NCI-H1417 (cell line): ENCODE data around the gene LRRK1.
A peak's percentile ranks its signal among the peaks of the same experiment; 100 is the strongest.

Experiments used
- DNase-seq, 3 experiments: peaks; one replicate each; lab custom pipeline; 2025; lab: John Stamatoyannopoulos, UW

LRRK1 gene

GRCh38 chr15:101023501-101024072 is 104.4 kb downstream of the LRRK1 start:
- no peak for DNase-seq

- no peak for DNase-seq
Observed at GRCh38 chr15:101024073-101024695, 105.0 kb downstream of the LRRK1 start.

DNA sequence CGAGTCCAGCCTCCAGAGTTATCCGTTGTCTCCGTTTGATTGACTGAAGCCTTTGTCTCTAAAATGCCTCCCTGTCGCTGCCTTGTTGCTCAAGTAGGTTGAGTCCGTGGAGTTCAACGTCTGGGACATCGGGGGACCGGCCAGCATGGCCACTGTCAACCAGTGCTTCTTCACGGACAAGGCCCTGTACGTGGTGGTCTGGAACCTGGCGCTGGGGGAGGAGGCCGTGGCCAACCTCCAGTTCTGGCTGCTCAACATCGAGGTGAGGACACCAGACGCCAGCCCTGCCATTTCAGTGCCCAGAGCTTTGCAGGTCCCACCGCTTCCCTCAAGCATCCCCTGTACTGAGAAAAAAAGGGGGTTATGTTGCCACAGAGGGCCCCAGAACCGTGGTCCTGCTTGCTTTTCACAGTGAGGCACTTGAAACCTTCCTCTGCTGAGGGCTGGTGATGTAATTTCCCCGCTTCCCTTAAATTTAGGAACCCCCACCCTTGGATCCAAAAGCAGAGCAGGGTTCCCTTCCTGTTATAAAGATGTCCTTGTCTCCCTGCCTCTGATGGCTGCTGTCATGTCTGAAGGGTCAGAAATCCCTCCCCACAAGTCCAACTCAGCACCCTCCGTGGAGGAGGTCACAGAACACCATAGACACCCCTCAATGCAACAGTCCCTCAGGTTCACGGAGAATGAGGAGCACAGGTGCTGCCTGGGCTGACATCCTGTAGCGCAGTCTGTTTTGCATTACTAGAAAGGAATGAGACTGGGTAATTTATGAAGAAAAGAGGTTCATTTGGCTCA is 105.7 kb downstream of the LRRK1 start:
- DNase-seq: no peak

DNA sequence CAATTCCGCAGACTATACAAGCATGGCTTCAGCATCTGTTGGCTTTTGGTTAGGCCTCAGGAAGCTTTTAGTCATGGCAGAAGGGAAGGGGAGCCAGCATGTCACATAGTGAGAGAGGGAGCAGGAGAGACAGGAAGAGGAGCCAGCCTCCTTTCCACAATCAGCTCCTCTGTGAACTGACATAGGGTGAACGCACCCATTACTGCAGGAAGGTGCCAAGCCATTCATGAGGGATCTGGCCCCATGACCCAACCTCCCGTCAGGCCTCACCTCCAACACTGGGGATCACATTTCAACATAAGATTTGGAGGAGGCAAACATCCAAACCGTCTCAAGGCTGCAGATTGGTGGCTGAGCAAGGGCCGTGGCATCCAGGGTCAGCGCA is 106.3 kb downstream of the LRRK1 start:
- no peak for DNase-seq

DNA sequence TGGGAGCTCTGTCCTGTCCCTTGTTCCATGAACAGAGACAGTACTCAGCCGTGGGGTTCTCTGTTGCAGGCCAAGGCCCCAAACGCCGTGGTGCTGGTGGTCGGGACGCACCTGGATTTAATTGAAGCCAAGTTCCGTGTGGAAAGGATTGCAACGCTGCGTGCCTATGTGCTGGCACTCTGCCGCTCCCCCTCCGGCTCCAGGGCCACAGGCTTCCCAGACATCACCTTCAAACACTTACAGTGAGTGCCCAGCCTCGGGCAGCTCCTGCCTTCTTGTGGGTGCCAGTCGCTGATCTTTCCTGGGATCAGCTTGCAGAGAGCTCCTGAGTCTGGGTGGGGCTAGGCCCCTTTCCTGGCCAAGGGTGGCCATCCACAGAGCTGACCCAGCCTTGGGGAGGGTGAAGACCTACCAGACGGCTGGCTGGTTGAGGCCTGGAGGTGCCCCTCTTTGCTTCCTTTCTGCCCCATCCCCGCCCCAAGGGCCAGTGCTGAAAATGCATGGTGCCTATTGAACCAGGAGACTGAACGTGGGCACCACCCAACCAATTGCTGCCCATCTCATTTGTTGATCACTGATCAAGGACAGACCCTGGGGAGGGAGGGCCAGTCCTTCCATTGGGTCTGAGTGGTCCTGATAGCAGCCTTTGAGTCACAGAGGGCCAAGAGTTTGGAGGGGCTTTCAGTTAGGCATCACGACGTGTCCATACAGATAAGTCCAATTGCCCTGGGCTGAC is 106.9 kb downstream of the LRRK1 start:
- DNase-seq: no peak

- no peak for DNase-seq
Observed at GRCh38 chr15:101026656-101027272, 107.6 kb downstream of the LRRK1 start.

DNA sequence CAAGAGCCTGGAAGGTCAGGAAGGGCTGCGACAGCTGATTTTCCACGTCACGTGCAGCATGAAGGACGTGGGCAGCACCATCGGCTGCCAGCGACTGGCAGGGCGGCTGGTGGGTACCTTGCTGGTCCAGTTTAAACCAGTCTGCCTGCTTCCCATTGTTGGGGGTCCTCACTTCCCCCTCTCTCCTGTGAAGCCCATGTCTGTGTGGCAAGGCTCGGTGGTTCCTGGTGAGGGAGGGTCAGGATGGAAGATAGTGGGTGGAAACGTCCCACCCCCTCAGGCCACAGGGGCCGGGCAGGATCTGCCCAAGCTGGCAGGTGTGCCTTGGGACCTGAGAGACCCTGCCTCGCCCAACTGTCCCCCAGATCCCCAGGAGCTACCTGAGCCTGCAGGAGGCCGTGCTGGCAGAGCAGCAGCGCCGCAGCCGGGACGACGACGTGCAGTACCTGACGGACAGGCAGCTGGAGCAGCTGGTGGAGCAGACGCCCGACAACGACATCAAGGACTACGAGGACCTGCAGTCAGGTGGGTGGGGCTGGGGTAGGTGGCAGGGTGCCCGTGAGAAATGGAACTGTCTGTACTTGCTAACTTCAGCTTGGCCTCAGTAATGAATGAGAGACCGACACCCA is 108.2 kb downstream of the LRRK1 start:
- peak in 2 of 3 experiments; percentile 9 to 21 for DNase-seq

DNA sequence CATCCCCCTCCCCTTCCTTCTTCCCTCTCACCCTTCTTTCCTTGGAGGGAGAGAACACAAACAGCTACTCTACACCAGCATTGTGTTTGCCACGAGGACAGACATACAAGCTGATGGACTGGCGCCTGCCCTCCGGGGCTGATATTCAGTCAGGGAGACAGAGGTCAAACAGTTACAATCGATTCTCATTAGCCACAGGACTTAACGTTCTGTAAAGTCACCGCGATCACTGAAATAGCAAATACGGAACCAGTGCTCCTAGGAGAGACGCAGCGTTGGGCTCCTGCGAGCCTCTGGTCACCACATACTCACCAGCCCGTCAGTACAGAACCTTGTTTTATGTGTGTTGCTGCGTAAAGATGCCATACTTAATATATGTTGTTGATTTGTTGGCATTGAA is 108.8 kb downstream of the LRRK1 start:
- DNase-seq: no peak

- DNase-seq: no peak
Observed at GRCh38 chr15:101028321-101028720, 109.2 kb downstream of the LRRK1 start.

DNA sequence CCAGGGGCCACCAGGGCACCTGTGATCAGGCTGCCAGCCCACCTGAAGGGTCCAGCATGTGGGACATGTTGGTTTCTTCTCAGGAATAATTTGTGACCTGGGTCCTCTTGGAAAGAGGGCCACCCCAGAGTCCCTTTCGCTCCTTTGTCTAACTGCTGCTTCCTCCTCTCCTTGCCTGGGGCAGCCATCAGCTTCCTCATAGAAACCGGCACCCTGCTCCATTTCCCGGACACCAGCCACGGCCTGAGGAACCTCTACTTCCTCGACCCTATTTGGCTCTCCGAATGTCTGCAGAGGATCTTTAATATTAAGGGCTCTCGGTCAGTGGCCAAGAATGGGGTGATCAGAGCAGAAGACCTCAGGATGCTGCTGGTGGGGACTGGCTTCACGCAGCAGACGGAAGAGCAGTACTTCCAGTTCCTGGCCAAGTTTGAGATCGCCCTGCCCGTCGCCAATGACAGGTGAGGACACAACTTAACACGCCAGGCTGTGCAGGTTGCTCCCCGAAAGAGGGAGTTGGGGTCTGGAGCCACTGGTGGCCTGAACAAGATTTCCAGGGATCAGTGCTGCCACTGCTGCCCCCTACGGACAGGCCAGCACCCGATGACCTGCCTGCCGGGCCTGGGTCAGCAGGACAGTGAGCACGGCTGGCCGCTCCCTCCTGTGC is 109.7 kb downstream of the LRRK1 start:
- no peak for DNase-seq

- DNase-seq: no peak
Observed at GRCh38 chr15:101029971-101030661, 111.0 kb downstream of the LRRK1 start.

DNA sequence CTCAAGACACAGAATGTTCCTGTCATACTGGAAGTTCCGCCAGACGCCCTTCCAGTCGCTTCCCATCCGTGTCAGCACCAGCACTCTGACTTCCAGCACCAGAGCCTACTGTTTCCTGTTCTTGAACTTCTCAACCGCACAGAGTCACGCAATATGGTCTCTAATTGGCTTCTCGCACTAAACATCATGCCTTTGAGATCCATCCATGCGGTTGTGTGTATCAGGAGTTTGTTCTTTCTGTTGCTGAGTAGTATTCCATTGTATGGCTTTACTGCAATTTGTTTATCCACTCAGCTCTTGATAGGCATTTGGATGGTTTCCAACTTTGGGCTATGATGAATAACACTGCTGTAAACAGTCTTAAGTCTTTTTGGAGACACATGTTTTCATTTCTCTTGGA is 112.1 kb downstream of the LRRK1 start:
- peak in 1 of 3 experiments; percentile 22 for DNase-seq

GRCh38 chr15:101033801-101034200 is 114.6 kb downstream of the LRRK1 start:
- no peak for DNase-seq

GRCh38 chr15:101035611-101036010 is 116.5 kb downstream of the LRRK1 start:
- no peak for DNase-seq

DNA sequence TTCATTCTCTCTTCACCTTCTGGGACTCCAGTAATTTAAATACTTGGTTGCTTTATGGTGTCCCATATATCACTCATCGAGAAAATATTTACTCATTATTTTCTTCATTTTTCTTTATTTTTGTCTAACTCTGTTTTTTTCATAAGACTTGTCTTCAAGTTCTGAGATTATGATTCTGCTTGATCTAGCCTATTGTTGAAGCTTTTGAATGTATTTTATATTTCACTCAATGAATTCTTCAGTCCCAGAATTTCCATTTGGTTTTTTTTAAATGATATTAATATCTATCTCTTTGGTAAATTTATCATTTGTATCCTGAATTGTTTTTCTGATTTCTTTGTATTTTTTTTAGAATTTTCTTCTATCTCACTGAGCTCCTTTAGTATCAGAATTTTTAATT is 117.0 kb downstream of the LRRK1 start:
- no peak for DNase-seq

DNA sequence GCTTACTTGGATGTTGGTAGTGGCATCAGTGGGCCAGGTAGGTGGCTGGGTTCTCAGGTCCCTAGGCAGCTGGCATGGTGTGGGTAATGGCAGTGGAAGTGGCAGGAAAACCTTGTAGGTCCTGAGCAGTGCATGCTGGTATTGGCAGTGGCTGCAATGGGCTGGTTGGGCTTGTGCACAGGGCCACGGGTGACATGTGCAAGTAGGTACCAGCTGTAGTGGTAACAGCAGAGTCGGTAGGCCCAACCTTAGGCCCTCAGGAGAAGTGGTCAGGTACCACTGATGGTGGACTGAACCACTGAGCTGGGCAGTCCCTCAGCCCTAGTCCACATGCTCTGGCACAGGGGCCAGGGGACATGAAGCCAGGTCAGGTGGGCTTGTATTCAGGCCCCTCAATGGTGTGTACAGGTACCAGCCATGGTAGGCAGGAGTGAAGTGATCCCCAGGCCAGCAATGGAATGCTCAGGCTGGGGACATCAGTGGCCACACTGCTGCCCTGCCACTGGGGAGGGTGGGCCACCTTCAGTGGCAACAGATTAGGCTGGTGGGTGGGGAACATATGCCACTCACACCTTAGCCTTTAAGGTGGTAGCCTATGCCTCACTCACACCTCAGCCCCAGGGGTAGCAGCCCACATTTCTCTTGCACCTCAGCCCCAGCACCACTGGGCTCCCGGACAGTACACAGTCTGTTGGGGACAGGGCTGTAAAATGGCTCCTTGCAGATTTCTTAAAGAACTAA is 118.1 kb downstream of the LRRK1 start:
- no peak for DNase-seq

DNA sequence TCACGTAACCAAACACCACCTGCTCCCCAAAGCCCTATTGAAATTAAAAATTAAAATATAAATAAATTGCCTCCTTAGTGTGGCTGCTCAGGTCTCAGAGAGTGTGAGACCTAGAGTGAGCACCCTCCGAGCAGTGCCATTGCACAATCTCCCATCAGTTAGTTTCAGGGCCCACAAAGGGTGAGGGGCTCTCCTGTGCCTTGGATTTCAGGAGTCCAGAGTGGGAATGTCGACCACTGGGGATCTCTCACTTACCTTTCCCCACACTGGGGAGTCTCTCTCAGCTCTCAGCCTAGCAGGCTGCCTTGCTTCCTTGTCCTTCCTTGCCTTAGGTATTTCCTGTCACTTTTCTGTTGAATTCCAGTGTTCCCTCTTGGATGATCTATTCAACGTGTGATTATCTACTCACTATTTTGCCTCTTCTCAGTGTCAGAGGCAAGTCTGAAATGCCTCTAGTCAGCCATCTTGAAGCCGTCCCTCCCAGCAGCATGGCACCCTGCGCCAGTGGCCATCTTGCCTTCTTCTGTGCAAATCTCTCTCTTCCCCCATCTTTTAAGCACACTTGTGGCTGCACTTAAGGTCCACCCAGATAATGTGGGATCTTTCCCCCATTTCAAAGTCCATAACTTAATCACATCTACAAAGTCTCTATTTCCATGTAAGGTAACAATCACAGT is 119.3 kb downstream of the LRRK1 start:
- DNase-seq: no peak

DNA sequence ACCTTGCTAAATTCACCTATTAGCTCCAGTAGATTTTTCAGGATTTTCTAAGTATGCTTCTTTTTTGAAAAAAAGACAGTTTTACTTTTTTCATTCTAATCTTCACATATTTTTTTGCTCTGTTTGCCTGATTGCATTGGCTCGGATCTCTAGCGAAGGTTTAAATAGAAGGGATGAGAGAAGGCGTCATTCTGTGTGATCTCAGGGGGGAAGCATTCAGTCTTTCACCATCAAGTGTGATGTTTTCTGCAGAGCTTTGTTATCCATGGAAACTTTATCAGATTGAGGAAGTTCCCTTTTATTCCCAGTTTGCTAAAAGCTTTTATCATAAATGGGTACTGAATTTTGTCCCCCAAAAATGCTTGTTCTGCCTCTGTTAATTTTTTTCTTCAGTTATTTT is 120.3 kb downstream of the LRRK1 start:
- no peak for DNase-seq

GRCh38 chr15:101042320-101042719 is 123.2 kb downstream of the LRRK1 start:
- DNase-seq: no peak
